ENCODE measurements around the gene WDR86.
A peak's percentile ranks its signal among the peaks of the same experiment; 100 is the strongest.

WDR86 gene

DNA sequence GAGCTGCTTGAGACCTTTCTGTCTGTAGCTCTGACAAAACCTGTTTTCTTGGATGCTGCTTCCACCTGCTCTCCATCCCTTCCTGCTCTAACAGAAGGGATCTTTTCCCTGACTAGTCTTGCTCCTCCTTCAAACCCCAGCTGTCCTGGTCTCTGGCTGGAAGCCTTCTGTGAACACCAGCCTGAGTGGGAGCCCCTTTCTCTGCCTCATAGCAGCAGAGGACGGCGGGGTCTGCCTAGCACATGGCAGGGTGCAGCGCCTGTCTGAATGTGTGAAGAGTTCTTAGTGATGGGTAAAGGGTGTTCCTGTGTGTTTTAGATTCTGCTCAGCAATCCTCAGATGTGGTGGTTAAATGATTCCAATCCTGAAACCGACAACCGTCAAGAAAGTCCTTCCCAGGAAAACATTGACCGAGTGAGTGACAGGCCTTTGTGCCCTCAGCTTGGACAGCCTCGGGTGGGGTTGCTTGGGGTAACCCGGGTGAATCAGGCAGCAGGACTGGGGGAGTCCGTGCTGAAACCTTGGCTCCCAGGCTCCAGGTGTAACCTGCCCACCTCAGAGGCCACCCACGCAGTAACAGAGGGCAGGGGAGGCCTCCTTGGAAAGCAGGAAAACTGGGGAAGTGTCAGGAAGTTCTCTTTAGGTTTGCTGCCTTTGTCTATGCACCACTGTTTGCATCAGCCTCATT is 34.2 kb downstream of the WDR86 start:
- TF ChIP-seq, protein P1, sequence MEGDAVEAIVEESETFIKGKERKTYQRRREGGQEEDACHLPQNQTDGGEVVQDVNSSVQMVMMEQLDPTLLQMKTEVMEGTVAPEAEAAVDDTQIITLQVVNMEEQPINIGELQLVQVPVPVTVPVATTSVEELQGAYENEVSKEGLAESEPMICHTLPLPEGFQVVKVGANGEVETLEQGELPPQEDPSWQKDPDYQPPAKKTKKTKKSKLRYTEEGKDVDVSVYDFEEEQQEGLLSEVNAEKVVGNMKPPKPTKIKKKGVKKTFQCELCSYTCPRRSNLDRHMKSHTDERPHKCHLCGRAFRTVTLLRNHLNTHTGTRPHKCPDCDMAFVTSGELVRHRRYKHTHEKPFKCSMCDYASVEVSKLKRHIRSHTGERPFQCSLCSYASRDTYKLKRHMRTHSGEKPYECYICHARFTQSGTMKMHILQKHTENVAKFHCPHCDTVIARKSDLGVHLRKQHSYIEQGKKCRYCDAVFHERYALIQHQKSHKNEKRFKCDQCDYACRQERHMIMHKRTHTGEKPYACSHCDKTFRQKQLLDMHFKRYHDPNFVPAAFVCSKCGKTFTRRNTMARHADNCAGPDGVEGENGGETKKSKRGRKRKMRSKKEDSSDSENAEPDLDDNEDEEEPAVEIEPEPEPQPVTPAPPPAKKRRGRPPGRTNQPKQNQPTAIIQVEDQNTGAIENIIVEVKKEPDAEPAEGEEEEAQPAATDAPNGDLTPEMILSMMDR (IDR thresholded peaks at IDR 0.05; ENCODE audit: extremely low read depth, insufficient read depth, missing control alignments): no peak
- DNase-seq (ENCODE audit: low spot score): peak; percentile 17
- in situ Hi-C loops (cut with MboI; ENCODE audit: low pct_unique_long_range_greater_than_20kb, low sequenced_read_pairs, unreplicated experiment): no loop called here

DNA sequence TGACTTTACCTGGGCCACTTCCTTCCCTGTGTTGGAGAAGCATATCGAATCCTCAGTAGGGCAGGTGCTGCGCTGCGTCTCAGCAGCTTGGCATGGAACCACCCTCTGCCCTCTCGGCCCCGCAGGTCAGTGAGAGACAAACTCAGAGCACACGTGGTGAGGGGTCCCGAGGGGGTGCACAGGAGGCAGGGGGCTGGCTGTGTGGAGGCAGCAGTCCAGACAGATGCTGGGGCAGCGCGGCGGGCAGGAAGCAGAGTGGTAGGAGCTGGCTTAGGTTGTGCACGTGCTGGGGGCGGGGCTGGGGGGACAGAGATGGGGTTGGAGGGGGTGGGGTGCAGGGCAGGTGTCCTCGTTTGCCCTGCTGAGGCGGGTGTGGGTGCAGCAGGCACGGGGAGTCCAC is 35.1 kb downstream of the WDR86 start:
- DNase-seq (ENCODE audit: low spot score): no peak
- in situ Hi-C loops (cut with MboI; ENCODE audit: low pct_unique_long_range_greater_than_20kb, low sequenced_read_pairs, unreplicated experiment): loop anchor here (25.0 kb wide), 1 partner anchor 388 kb away; no protein-coding TSS in a partner anchor
- TF ChIP-seq, protein P1 (IDR thresholded peaks at IDR 0.05; ENCODE audit: extremely low read depth, insufficient read depth, missing control alignments): no peak

DNA sequence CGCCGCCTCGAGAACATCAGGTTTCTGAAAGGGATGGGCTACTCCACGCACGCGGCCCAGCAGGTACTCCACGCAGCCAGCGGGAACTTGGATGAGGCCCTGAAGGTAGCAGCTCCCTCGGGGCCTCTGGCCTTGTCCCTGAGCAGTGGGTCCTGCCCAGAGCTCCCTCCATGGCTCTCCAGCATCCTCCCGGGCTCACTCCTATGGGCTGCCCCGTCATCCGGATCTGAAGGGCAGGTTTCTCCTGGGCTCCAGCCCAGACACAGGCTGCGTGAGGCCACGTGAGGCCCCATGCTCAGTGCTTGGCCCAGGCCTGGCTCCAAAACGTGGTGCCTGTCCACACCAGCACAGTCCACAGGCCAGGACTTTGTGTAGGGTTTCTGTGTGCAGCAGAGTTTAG is 35.7 kb downstream of the WDR86 start:
- DNase-seq (ENCODE audit: low spot score): peak; percentile 8
- TF ChIP-seq, protein P1 (IDR thresholded peaks at IDR 0.05; ENCODE audit: extremely low read depth, insufficient read depth, missing control alignments): no peak
- in situ Hi-C loops (cut with MboI; ENCODE audit: low pct_unique_long_range_greater_than_20kb, low sequenced_read_pairs, unreplicated experiment): loop anchor here (25.0 kb wide), 1 partner anchor 388 kb away; no protein-coding TSS in a partner anchor

DNA sequence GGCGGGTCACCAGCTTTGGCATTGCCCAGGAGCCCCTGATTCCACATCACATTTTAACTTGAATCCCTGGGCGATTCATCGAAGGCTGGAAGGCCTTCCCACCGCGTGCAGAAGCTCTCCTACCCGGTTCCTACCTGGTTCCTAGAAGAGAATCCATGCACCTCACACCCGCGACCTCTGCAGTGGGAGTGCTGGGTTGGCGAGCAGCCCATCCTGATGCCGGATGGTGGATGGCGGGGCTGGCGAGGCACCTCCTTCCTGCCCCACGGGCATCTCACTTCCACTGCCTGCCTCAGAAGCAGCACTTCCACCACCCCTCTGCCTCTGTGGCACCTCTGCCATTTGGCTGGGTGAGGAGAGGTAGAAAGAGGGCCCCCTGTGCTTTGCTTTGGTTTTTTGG is 36.2 kb downstream of the WDR86 start:
- TF ChIP-seq, protein P1 (IDR thresholded peaks at IDR 0.05; ENCODE audit: extremely low read depth, insufficient read depth, missing control alignments): no peak
- in situ Hi-C loops (cut with MboI; ENCODE audit: low pct_unique_long_range_greater_than_20kb, low sequenced_read_pairs, unreplicated experiment): loop anchor here (25.0 kb wide), 1 partner anchor 389 kb away; no protein-coding TSS in a partner anchor
- DNase-seq (ENCODE audit: low spot score): peak; percentile 9

DNA sequence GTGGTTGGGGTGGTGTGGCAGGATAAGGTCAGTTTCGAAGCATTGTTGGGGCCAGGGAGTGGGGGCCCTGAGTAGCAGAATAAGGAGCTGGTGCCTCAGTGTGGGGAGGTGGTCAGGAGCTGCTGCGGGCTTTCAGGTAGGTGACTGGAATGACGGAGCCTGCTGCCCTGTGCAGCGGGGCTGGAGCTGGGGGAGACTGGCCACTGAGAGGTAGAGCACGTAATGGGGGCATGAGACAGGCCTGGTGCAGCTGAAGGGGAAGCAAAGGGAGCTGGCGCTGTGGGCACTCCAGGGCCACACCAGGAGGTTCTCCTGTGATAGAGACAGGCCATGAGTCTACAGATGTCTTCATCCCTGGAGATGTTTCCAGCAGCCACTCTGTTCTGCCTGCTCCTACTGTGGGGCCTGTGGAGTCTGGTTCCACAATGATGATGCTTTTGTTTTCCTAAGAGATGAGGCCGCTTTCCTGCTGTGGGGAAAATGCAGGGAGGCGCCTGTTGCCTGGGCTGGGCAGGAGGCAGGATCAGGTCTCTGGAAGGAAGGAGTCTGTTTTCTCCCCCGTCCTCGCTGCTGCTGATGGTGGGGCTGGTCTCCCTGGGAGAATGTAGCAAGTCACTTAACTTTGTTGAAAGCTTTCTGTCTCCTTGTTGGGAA is 37.1 kb downstream of the WDR86 start:
- in situ Hi-C loops (cut with MboI; ENCODE audit: low pct_unique_long_range_greater_than_20kb, low sequenced_read_pairs, unreplicated experiment): loop anchor here (25.0 kb wide), 1 partner anchor 390 kb away; no protein-coding TSS in a partner anchor
- DNase-seq (ENCODE audit: low spot score): no peak
- TF ChIP-seq, protein P1 (IDR thresholded peaks at IDR 0.05; ENCODE audit: extremely low read depth, insufficient read depth, missing control alignments): no peak

DNA sequence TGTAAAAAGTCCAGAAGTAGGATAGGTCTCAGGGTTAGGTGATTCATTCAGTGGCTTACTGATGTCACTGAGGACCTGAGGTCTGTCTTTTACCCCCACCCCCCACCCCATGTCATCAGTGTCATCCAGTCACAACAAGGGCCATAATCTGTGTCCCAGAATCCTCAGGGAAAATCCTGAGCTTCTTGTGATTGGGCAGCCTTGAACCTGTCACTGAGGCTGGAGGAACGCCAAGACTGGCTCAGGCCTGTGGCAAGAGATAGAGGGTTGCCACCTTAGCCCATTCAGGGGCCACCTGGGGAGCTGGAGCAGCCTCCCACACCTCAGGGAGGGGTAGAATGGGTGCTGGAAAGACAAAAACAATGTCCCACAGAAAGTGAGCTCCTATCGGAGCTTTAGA is 38.6 kb downstream of the WDR86 start:
- DNase-seq (ENCODE audit: low spot score): no peak
- in situ Hi-C loops (cut with MboI; ENCODE audit: low pct_unique_long_range_greater_than_20kb, low sequenced_read_pairs, unreplicated experiment): loop anchor here (25.0 kb wide), 1 partner anchor 391 kb away; no protein-coding TSS in a partner anchor
- TF ChIP-seq, protein P1 (IDR thresholded peaks at IDR 0.05; ENCODE audit: extremely low read depth, insufficient read depth, missing control alignments): no peak
